Stimulated activated CD4-positive, alpha-beta T cell treated with anti-CD3 and anti-CD28 coated beads, Interleukin-4, amount 100 ng/mL, for 4 hours (primary cell): Measurements from ENCODE around the gene FBXO5.
A peak's percentile ranks its signal among the peaks of the same experiment; 100 is the strongest.
"Not testable (repeated sequence)": the region's sequence is repeated elsewhere in the genome, so short reads cannot be mapped to it uniquely, and the experiment has no call there.

Experiments used
- DNase-seq, 2 experiments: peaks; one replicate each; pipeline ENCODE4 v3.0.0-alpha.2; 2020

FBXO5 gene

GRCh38 chr6:152986978-152987377 is 4.1 kb upstream of the FBXO5 start:
- DNase-seq = no peak

GRCh38 chr6:152985300-152985699 is 2.5 kb upstream of the FBXO5 start:
- DNase-seq = not testable (repeated sequence)

- no peak for DNase-seq
These were observed 1.7 kb upstream of the FBXO5 start for GRCh38 chr6:152984513-152984872.

GRCh38 chr6:152983637-152984512 is 1.0 kb upstream of the FBXO5 start:
- peak; percentile 90 to 96 for DNase-seq

GRCh38 chr6:152981989-152982903 is 595 bp downstream of the FBXO5 start:
- no peak for DNase-seq

- no peak for DNase-seq
These were observed 1.6 kb downstream of the FBXO5 start for GRCh38 chr6:152981219-152981618.

GRCh38 chr6:152980656-152981055 is 2.2 kb downstream of the FBXO5 start:
- no peak for DNase-seq

GRCh38 chr6:152979116-152979515 is 3.7 kb downstream of the FBXO5 start:
- DNase-seq = no peak

- no peak for DNase-seq
These were observed 4.8 kb downstream of the FBXO5 start for GRCh38 chr6:152978058-152978457.

- no peak for DNase-seq
These were observed 5.3 kb downstream of the FBXO5 start for GRCh38 chr6:152977556-152977955.

GRCh38 chr6:152976749-152977148 is 6.1 kb downstream of the FBXO5 start:
- DNase-seq = no peak

GRCh38 chr6:152975204-152975915 is 7.5 kb downstream of the FBXO5 start:
- DNase-seq = no peak

- no peak for DNase-seq
These were observed 8.9 kb downstream of the FBXO5 start for GRCh38 chr6:152973916-152974315.

- no peak for DNase-seq
These were observed 13.0 kb downstream of the FBXO5 start for GRCh38 chr6:152969688-152970418.

GRCh38 chr6:152966168-152966894 is 16.5 kb downstream of the FBXO5 start:
- not testable (repeated sequence) for DNase-seq

- no peak for DNase-seq
These were observed 23.5 kb downstream of the FBXO5 start for GRCh38 chr6:152959333-152959732.

GRCh38 chr6:152957796-152958195 is 25.0 kb downstream of the FBXO5 start:
- DNase-seq = no peak

- DNase-seq = no peak
These were observed 28.4 kb downstream of the FBXO5 start for GRCh38 chr6:152954443-152954842.

- no peak for DNase-seq
These were observed 29.9 kb downstream of the FBXO5 start for GRCh38 chr6:152952866-152953509.

GRCh38 chr6:152952045-152952444 is 30.8 kb downstream of the FBXO5 start:
- DNase-seq = no peak

GRCh38 chr6:152950240-152950639 is 32.6 kb downstream of the FBXO5 start:
- no peak for DNase-seq
